ENCODE results near the gene SCARF1.

- TF ChIP-seq POLR2AphosphoS5 (IDR thresholded peaks at IDR 0.05; ENCODE audit: borderline replicate concordance, low read depth, low read length), result no peak
- no peak for TF ChIP-seq EZH2 (IDR thresholded peaks at IDR 0.05)
Observed at GRCh38 chr17:1588821-1589585, 56.5 kb downstream of the SCARF1 start.

All from SK-N-MC (cell line).